ENCODE results near the gene GPAM. TPM values are rescaled to one million over a fixed set of nuclear protein-coding genes. Genes with fewer than 3 reads are reported as not detected.

Gene GPAM
- total and polyA plus RNA-seq, 9 of the 15 experiments (the other 6 are each of a cell fraction or from before 2014, with no cell fraction given), result 3.5 to 7.5 (median 5.5) TPM

- TF ChIP-seq DACH1 (IDR thresholded peaks at IDR 0.05; ENCODE audit: partially characterized antibody) (peak; percentile 91), MXI1 (IDR thresholded peaks at IDR 0.05; ENCODE audit: low read depth, low read length) (peak; percentile 77), MYC (IDR thresholded peaks at IDR 0.05; ENCODE audit: low read depth, low read length) (peak; percentile 63; the same call in 1 of the 2 replicates), MYC (CRISPR knock-in tag; IDR thresholded peaks at IDR 0.05; ENCODE audit: borderline replicate concordance, low read depth) (no peak), ZBTB1 (CRISPR knock-in tag; IDR thresholded peaks at IDR 0.05; ENCODE audit: borderline replicate concordance, low read depth) (0 out of 2 replicates have a peak, but pooled peaks have one; percentile 16), PCBP1 (IDR thresholded peaks at IDR 0.05; ENCODE audit: low read depth, low read length, poor library complexity, severe bottlenecking) (peak; percentile 25), MNT (conservative IDR thresholded peaks at IDR 0.05) (peak; percentile 70 to 91), KLF10 (CRISPR knock-in tag; IDR thresholded peaks at IDR 0.05) (no peak), SUPT5H (IDR thresholded peaks at IDR 0.05) (peak; percentile 90), KLF13 (tag; IDR thresholded peaks at IDR 0.05; ENCODE audit: borderline replicate concordance, low read depth) (0 out of 2 replicates have a peak, but pooled peaks have one; percentile 25), CBX1 (IDR thresholded peaks at IDR 0.05; ENCODE audit: low read depth) (0 out of 2 replicates have a peak, but pooled peaks have one; percentile 36), CREM (IDR thresholded peaks at IDR 0.05; ENCODE audit: low read depth) (peak; percentile 100), CSDE1 (IDR thresholded peaks at IDR 0.05) (peak in 1 of 2 experiments; percentile 87; a peak in 2 of 4 replicates), ELF4 (CRISPR knock-in tag; IDR thresholded peaks at IDR 0.05) (no peak), SIN3A (IDR thresholded peaks at IDR 0.05; ENCODE audit: borderline replicate concordance in 2 of 2, control insufficient read depth in 1 of 2, low read depth in 2 of 2, low read length in 2 of 2) (peak; percentile 98 to 99)
- TF ChIP-seq, protein P1, sequence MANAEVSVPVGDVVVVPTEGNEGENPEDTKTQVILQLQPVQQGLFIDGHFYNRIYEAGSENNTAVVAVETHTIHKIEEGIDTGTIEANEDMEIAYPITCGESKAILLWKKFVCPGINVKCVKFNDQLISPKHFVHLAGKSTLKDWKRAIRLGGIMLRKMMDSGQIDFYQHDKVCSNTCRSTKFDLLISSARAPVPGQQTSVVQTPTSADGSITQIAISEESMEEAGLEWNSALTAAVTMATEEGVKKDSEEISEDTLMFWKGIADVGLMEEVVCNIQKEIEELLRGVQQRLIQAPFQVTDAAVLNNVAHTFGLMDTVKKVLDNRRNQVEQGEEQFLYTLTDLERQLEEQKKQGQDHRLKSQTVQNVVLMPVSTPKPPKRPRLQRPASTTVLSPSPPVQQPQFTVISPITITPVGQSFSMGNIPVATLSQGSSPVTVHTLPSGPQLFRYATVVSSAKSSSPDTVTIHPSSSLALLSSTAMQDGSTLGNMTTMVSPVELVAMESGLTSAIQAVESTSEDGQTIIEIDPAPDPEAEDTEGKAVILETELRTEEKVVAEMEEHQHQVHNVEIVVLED (CRISPR knock-in tag; IDR thresholded peaks at IDR 0.05), result peak; percentile 67
- TF ChIP-seq, protein P2, sequence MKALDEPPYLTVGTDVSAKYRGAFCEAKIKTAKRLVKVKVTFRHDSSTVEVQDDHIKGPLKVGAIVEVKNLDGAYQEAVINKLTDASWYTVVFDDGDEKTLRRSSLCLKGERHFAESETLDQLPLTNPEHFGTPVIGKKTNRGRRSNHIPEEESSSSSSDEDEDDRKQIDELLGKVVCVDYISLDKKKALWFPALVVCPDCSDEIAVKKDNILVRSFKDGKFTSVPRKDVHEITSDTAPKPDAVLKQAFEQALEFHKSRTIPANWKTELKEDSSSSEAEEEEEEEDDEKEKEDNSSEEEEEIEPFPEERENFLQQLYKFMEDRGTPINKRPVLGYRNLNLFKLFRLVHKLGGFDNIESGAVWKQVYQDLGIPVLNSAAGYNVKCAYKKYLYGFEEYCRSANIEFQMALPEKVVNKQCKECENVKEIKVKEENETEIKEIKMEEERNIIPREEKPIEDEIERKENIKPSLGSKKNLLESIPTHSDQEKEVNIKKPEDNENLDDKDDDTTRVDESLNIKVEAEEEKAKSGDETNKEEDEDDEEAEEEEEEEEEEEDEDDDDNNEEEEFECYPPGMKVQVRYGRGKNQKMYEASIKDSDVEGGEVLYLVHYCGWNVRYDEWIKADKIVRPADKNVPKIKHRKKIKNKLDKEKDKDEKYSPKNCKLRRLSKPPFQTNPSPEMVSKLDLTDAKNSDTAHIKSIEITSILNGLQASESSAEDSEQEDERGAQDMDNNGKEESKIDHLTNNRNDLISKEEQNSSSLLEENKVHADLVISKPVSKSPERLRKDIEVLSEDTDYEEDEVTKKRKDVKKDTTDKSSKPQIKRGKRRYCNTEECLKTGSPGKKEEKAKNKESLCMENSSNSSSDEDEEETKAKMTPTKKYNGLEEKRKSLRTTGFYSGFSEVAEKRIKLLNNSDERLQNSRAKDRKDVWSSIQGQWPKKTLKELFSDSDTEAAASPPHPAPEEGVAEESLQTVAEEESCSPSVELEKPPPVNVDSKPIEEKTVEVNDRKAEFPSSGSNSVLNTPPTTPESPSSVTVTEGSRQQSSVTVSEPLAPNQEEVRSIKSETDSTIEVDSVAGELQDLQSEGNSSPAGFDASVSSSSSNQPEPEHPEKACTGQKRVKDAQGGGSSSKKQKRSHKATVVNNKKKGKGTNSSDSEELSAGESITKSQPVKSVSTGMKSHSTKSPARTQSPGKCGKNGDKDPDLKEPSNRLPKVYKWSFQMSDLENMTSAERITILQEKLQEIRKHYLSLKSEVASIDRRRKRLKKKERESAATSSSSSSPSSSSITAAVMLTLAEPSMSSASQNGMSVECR (CRISPR knock-in tag; IDR thresholded peaks at IDR 0.05), result peak; percentile 88
- TF ChIP-seq, protein P3, sequence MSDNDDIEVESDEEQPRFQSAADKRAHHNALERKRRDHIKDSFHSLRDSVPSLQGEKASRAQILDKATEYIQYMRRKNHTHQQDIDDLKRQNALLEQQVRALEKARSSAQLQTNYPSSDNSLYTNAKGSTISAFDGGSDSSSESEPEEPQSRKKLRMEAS (CRISPR knock-in tag; IDR thresholded peaks at IDR 0.05), result peak; percentile 45; the same call in 1 of the 2 replicates
Observed at GRCh38 chr10:112183329-112184051, at the start of gene GPAM (continued).

Data from K562 (cell line).